ENCODE results near the gene ROR2. TPM values are rescaled to one million over a fixed set of nuclear protein-coding genes. Genes with fewer than 3 reads are reported as not detected.
A peak's percentile ranks its signal among the peaks of the same experiment; 100 is the strongest.
"Not testable (repeated sequence)": the region's sequence is repeated elsewhere in the genome, so short reads cannot be mapped to it uniquely, and the experiment has no call there.

Gene ROR2
- total RNA-seq, 3 donors from 2014 or later (not counting 1 experiment from before 2014, with no cell fraction given): 1.7 TPM; not detected in 2

DNA sequence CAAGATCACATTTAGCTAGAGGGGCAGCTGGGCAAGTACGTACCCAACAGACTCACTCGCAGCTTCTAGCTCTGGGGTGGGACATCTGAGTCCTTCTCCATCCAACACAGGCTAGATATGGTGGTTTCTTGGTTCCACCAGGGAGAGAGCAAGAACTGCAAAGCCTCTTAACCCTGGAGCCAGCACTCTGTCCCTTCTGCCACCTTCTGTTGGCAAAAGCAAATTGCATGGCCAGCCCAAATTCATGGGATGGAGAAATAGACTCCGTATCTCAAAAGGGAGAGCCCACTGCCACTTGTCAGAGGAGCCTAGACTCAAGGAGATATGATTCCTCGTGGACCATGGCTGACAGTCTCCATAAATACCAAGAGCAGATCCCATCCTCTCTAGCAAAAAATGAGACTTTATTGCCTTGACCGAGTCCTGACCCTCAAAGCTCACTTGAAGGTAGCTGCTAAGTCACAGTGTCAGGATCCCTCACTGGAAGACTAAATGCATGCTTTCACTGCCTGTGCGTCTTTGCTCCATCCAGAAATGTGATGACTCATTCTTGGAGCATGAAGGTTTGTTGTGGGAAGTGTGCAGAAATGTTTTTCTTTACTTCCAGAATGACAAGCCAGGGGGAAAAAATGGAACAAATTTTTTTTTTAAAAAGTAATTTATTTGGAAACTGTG is 28.8 kb upstream of the ROR2 start:
- WGBS (ENCODE audit: insufficient coverage): 76% methylated on average over 6 of the region's 6 CpGs
- TF ChIP-seq, protein P1, sequence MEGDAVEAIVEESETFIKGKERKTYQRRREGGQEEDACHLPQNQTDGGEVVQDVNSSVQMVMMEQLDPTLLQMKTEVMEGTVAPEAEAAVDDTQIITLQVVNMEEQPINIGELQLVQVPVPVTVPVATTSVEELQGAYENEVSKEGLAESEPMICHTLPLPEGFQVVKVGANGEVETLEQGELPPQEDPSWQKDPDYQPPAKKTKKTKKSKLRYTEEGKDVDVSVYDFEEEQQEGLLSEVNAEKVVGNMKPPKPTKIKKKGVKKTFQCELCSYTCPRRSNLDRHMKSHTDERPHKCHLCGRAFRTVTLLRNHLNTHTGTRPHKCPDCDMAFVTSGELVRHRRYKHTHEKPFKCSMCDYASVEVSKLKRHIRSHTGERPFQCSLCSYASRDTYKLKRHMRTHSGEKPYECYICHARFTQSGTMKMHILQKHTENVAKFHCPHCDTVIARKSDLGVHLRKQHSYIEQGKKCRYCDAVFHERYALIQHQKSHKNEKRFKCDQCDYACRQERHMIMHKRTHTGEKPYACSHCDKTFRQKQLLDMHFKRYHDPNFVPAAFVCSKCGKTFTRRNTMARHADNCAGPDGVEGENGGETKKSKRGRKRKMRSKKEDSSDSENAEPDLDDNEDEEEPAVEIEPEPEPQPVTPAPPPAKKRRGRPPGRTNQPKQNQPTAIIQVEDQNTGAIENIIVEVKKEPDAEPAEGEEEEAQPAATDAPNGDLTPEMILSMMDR (IDR thresholded peaks at IDR 0.05): no peak
- intact Hi-C loops (cut with micrococcal nuclease): no loop called here
- no peaks in the 10 kb centered on the region for H3K4me1 ChIP-seq (ENCODE audit: control insufficient read depth, insufficient read depth, low read length)
- Mint-ChIP-seq H3K9me3 (peaks cover 0 to 2% of the 10 kb centered on the region in 2 donors), H3K36me3 (no peaks in the 10 kb centered on the region), H3K27me3 (ENCODE audit: low read depth in 2 of 2) (peaks cover 0 to 8% of the 10 kb centered on the region in 2 donors), H3K4me3 (no peak overlapping the region), H3K4me1 (no peaks in the 10 kb centered on the region), H3K27ac (no peak overlapping the region)
- no peak overlapping the region for H3K4me3 ChIP-seq (ENCODE audit: low read length)
- no peak overlapping the region for H3K27ac ChIP-seq (ENCODE audit: low read length)
- H3K36me3 ChIP-seq (ENCODE audit: control insufficient read depth, insufficient read depth, low read length): no peaks in the 10 kb centered on the region
- DNase-seq: peak in 1 of 2 donors; percentile 14
- ATAC-seq: no peak
- H3K9me3 ChIP-seq (ENCODE audit: control insufficient read depth, insufficient read depth, low read length): peaks cover 3% of the 10 kb centered on the region
- no peaks in the 10 kb centered on the region for H3K27me3 ChIP-seq (ENCODE audit: control insufficient read depth, insufficient read depth, low read length)

- DNase-seq; ATAC-seq; H3K4me1 Mint-ChIP-seq; H3K4me1 ChIP-seq (ENCODE audit: control insufficient read depth, insufficient read depth, low read length); H3K4me3 ChIP-seq (ENCODE audit: low read length); H3K27ac Mint-ChIP-seq; H3K27me3 ChIP-seq (ENCODE audit: control insufficient read depth, insufficient read depth, low read length); H3K36me3 Mint-ChIP-seq; H3K4me3 Mint-ChIP-seq; H3K9me3 Mint-ChIP-seq; H3K36me3 ChIP-seq (ENCODE audit: control insufficient read depth, insufficient read depth, low read length); H3K27ac ChIP-seq (ENCODE audit: low read length); intact Hi-C loops (cut with micrococcal nuclease); H3K9me3 ChIP-seq (ENCODE audit: control insufficient read depth, insufficient read depth, low read length): not testable (repeated sequence)
- peaks cover 17 to 21% of the 10 kb centered on the region in 2 donors for H3K27me3 Mint-ChIP-seq (ENCODE audit: low read depth in 2 of 2)
- WGBS (ENCODE audit: insufficient coverage): no CpG with 5 or more reads among the region's 2 CpGs
These were observed 25.2 kb upstream of the ROR2 start for GRCh38 chr9:91975254-91975653.

DNA sequence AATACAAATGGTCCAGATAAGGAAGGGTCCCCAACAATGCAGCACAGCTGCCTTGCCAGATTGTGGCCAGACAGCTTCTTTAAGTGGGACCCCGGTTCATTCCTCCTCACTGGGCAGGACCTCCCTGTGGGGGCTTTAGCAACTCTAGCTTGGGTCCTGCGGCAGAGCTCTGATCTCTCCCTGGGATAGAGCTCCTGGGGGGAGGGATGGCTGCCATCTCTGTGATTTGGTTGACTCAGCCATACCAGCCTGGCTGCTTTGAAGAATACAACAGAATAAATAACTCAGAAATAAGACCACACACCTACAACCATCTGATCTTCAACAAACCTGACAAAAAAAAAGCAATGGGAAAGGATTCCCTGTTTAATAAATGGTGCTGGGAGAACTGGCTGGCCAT is 22.7 kb upstream of the ROR2 start:
- no peak overlapping the region for H3K27ac Mint-ChIP-seq
- H3K36me3 Mint-ChIP-seq: no peaks in the 10 kb centered on the region
- ATAC-seq (no peak), DNase-seq (no peak)
- Histone ChIP-seq H3K27ac (ENCODE audit: low read length) (no peak overlapping the region), H3K4me1 (ENCODE audit: control insufficient read depth, insufficient read depth, low read length) (no peaks in the 10 kb centered on the region), H3K27me3 (ENCODE audit: control insufficient read depth, insufficient read depth, low read length) (peaks cover 2% of the 10 kb centered on the region), H3K4me3 (ENCODE audit: low read length) (no peak overlapping the region), H3K36me3 (ENCODE audit: control insufficient read depth, insufficient read depth, low read length) (no peaks in the 10 kb centered on the region), H3K9me3 (ENCODE audit: control insufficient read depth, insufficient read depth, low read length) (no peaks in the 10 kb centered on the region)
- H3K4me1 Mint-ChIP-seq: no peaks in the 10 kb centered on the region
- 81% methylated on average over 2 of the region's 2 CpGs for WGBS (ENCODE audit: insufficient coverage)
- H3K9me3 Mint-ChIP-seq: no peaks in the 10 kb centered on the region
- TF ChIP-seq, protein P1 (IDR thresholded peaks at IDR 0.05): no peak
- intact Hi-C loops (cut with micrococcal nuclease): no loop called here
- H3K27me3 Mint-ChIP-seq (ENCODE audit: low read depth in 2 of 2): peaks cover 20 to 33% of the 10 kb centered on the region in 2 donors
- H3K4me3 Mint-ChIP-seq: no peak overlapping the region

DNA sequence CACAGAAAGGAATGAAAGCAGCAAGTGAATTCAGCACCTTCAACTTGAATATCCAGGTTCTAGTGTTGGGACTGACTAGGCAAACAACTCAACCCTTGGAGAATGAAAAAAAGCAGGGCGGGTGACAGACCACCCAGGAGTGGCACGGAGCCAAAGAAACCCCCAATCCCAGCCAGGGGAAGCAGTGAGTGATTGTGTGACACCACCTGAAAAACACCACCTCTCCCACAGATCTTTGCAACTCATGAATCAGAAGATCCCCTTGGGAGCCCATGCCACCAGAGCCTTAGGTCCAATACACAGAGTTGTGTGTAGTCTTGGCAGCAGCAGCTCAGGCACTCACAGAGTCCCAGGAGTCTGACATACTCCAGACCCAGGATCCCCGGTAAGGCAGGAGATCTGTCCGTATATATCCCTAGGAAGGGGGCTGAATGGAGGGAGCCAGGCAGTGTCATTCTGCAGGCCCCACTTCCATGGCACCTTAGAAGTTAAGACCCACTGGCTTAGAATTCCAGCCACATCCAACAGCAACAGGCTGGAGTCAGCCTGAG is 22.1 kb upstream of the ROR2 start:
- H3K36me3 Mint-ChIP-seq: no peaks in the 10 kb centered on the region
- H3K4me3 ChIP-seq (ENCODE audit: low read length): no peak overlapping the region
- H3K36me3 ChIP-seq (ENCODE audit: control insufficient read depth, insufficient read depth, low read length): no peaks in the 10 kb centered on the region
- H3K4me1 ChIP-seq (ENCODE audit: control insufficient read depth, insufficient read depth, low read length): no peaks in the 10 kb centered on the region
- DNase-seq (no peak), ATAC-seq (no peak)
- no peaks in the 10 kb centered on the region for H3K9me3 Mint-ChIP-seq
- H3K4me3 Mint-ChIP-seq: no peak overlapping the region
- peaks cover 20 to 38% of the 10 kb centered on the region in 2 donors for H3K27me3 Mint-ChIP-seq (ENCODE audit: low read depth in 2 of 2)
- no peaks in the 10 kb centered on the region for H3K4me1 Mint-ChIP-seq
- no peak overlapping the region for H3K27ac ChIP-seq (ENCODE audit: low read length)
- WGBS (ENCODE audit: insufficient coverage): 83% methylated on average over 4 of the region's 4 CpGs
- H3K27ac Mint-ChIP-seq: no peak overlapping the region
- TF ChIP-seq, protein P1 (IDR thresholded peaks at IDR 0.05): no peak
- peaks cover 2% of the 10 kb centered on the region for H3K27me3 ChIP-seq (ENCODE audit: control insufficient read depth, insufficient read depth, low read length)
- intact Hi-C loops (cut with micrococcal nuclease): no loop called here
- no peaks in the 10 kb centered on the region for H3K9me3 ChIP-seq (ENCODE audit: control insufficient read depth, insufficient read depth, low read length)

All from natural killer cell (primary cell).